ENCODE measurements around the gene IGBP1.
"Not testable (repeated sequence)": the region's sequence is repeated elsewhere in the genome, so short reads cannot be mapped to it uniquely, and the experiment has no call there.

Gene IGBP1

GRCh38 chrX:70133303-70134115 is at the start of gene IGBP1:
IGBP1 (plus strand) TSS chrX:70133447; CDS start chrX:70133948, 501 bp downstream.
- DNase-seq: peak; percentile 8 to 61 (median 45)

DNA sequence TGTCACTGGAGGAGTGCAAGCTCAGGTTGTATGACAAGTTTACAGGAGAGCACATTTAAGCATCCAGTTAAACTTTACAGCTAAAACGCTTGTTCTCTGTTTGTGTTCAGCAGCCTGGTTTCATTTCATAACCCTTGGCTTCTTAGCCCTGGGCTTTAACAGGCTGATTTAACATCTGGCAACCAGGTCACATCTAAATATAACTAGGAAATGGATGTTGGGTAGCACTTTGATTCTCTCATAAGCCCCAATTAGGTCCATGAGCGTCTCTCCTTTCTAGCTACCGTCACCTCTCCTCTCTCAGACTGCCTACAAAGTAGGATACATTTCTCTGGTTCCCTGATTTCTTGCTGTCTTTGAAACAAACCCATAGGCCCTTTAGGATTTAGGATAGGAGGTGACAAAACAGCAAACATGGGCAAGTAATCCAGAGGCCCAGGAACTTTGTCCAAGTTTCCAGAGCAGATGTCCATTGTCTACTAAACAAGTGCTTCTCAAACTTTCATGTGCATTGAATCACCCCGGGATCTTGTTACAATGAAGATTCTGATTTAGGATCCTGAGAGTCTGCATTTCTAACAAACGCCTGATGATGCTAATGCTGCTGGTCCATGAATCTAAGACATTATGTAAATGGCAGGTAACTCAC is 48.5 kb upstream of the IGBP1 start:
- DNase-seq: no peak

DNA sequence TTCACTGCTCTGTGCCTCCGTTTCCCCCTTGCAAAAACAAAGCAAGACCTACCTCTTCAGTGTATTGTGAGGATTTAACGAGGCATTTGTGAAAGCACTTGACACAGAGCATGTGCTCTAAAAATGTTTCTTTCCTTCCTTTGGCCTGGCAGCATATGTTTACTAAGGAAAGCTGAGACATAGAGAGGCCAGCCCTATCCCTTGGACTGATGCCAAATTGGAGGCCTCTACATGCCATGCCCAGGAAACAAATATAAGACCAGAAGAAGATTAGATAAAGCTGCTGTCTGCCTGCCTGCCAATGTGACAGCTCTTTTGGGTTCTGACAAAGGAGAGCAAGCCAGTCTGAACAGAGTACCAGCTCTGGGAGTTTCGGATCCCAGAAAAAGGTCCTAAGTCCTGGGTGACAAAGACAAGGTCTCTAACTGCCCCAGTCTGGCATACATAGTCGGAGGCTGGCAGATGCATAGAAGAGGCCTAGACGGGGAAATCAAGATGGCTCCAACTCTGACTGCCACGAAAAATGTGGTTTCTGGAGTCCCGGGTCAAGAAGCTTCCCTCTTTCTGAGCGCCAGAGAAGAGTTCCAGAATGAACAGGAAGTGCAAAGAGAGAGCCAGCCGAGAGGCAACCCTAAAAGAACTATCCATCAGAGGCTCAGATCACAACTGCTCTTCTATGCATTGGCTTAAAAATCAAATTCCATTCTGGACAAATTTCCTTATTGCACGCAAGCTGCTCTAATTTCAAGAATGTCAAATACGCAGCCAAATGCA is 45.2 kb upstream of the IGBP1 start:
- no peak for DNase-seq

DNA sequence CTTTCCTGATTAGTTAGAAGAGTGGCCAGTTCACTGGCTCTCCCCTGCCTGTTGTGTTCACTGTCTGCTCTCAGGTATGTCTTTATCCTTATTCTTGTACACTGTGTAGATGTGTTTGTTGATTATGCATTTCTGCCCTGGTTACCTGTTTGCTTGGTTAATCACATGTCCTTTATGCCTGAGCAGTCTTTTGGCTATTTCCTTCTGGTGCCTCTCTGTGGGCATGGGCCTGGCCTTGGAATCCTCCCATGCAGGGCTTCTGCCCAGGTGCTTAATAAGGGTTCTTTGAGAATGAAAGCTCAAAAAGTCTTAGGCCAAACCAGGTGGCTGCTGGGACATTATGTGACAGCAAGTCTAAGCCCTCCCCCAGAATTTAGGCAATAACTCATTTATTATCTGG is 44.5 kb upstream of the IGBP1 start:
- DNase-seq: no peak

DNA sequence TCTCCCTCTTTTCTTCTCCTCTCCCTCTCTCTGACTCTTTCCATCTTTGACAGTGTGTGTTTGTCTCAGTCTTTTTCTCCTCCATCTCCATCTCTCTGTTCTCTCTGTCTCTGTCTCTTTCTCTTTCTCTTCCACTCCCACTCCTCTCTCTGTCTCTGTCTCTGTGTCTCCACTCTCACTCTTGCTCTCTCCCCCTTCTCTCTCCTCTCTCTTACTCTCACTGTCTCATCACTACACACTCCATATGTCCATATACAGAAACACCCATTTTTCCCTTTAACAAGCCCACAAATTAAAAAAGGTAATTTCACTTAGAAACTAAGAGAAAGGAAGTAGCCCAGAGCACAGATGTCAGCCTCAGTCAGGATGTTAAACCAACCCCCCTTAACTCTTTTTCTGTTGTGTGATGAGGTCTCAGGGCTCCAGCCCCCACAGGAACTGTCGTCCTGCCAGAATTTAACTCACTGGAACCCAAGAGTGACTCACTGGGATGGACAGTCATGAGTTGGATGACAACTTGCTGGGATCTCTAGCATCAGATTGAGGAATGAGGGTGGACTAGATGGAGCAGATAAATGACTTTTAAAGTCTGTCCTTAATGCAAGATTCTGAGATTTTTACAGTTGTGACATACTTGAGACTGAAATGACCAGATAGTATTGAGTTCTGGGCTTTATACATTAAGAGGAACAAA is 43.5 kb upstream of the IGBP1 start:
- no peak for DNase-seq

DNA sequence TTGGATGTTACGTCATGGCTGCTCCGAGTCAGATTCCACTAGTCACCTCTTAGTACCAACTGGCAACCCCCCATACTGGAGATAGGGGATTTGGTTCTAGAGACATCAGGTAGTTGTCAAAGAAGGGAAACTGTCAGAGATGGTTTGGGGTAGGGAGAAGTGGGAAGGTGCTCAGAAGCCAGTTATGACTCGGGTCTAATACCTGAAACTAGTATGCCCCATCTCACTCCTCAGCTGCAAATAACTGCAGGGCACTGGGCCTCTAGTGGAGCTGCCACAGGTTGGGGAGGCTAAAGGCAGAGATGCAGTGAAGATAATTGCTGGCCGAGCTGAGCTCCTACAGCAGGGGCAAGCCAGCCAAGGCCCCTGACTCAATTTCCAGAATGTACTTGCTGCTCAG is 41.0 kb upstream of the IGBP1 start:
- DNase-seq: no peak

DNA sequence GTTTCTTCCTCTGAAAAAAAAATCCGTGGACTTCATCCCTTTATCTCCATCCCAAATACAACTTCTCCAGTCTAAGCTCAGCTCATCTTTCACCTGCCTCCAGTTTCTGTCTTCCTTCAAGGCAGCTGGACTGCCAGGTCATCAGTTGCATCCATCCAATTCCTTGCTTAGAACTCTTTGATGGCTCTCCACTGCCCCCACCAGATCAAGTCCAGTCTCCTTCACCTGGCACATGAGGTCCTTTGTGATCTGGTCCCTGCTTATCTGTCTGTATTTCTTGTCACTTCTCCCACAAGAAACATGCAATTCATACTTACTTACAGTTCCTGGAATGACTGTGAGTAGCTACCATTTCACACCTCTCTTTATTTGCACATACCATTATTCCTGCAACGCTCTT is 37.2 kb upstream of the IGBP1 start:
- DNase-seq: no peak

DNA sequence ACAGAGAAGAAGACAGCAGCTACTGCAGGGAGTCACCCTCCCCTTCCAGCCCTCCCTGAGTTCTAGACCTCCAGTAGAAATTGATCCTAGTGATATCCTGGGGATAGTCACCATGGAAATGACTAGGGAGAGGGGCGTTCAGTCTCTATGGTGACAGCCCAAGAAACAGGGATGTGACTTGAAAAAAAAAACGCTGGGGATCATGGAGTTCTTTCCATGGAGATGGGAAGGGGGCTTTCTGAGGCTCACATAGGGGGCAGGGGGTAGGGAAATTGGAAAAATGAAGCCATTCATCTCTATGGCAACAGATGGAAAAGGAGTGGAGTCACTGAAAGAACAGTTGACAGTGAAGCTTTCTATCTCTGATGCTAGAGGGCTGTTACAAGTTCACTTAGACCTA is 28.0 kb upstream of the IGBP1 start:
- DNase-seq: no peak

- not testable (repeated sequence) for DNase-seq
These were observed 21.7 kb upstream of the IGBP1 start for GRCh38 chrX:70111436-70112026.

- DNase-seq: no peak
These were observed 15.5 kb upstream of the IGBP1 start for GRCh38 chrX:70117738-70118137.

DNA sequence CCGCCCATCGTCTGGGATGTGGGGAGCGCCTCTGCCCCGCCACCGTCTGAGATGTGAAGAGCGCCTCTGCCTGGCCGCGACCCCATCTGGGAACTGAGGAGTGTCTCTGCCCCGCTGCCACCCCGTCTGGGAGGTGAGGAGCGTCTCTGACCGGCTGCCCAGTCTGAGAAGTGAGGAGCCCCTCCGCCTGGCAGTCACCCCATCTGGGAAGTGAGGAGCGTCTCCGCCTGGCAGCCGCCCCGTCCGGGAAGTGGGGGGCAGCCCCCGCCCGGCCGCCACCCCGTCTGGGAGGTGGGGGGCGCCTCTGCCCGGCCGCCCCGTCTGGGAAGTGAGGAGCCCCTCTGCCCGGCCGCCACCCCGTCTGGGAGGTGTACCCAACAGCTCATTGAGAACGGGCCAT is 10.2 kb upstream of the IGBP1 start:
- not testable (repeated sequence) for DNase-seq

DNA sequence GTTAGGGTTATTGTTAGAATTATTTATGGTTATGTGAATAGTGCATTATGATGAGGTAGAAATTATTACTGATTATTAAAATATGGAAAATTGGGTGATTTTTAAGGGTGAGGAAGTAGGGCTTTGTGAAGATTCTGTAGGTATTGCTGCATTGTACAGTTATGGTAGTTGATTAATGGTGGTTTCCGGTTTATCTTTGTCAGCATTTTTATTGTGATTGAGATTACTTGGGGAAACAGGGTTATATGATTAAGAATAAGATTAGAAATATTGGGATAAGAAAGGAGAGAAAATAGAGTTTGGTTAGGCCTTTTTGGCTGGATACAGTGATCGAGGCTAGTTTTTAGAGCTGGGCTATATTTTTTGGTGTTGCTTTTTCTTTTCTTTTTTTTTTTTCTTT is 8.6 kb upstream of the IGBP1 start:
- no peak for DNase-seq

GRCh38 chrX:70128071-70128470 is 5.2 kb upstream of the IGBP1 start:
- no peak for DNase-seq

DNA sequence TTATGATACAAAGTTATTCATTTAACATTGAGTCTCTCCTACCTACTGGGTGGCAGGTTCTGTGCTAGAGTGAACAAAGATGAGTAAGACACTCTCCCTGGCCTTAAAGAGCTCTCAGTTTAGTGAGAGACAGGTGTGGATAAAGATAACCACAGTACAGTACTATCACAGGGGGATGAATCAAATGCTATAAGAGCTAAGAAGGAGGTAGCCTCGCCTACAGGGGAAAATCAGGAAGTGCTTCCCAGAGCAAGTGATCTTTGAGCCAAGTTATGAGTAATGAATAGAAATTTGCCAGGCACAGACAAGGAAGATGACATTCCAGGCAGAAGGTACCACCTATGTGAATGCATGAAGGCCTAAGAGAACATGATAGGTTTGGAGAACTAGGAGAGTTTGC is 3.4 kb upstream of the IGBP1 start:
- no peak for DNase-seq

DNA sequence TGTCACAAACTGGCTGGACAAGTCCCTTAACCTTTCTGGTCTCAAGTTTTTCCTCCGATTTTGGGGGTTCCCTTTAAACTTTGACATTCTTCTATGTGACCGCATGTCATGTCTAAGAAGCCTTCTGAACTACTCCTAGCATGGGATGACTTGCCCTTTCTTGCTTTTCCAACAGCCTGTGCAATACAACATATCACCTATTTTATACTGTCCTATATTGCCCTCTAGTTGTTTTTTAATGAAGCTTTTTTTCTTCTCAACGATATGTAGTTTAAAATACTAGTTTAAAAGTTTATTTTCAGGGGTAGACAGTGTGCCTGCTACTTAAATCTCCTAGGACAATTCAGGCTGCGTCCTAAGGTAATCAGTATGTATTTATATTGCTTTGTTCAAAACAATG is 1.0 kb upstream of the IGBP1 start:
- no peak for DNase-seq

- no peak for DNase-seq
These were observed 357 bp upstream of the IGBP1 start for GRCh38 chrX:70132877-70133302.

DNA sequence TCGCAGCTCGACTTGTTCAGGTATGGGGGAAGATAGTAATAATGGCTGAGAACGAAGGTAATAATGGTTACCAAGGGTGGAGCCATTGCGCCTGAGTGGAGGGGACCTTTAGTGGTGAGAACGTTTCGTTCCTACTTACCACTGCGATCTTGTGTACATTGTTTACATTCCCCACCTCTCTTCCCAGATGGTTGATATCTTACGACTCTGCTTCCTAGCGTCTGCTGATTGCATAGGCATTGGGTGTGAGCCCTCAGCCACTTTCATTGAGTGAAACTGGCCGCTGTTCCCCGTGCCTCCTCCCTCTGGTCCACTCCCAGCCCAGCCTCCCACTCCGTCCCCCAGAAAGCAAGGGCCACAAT is 850 bp downstream of the IGBP1 start:
- DNase-seq: no peak

- no peak for DNase-seq
These were observed 5.4 kb downstream of the IGBP1 start for GRCh38 chrX:70138622-70139021.

GRCh38 chrX:70139736-70140135 is 6.5 kb downstream of the IGBP1 start:
- no peak for DNase-seq

DNA sequence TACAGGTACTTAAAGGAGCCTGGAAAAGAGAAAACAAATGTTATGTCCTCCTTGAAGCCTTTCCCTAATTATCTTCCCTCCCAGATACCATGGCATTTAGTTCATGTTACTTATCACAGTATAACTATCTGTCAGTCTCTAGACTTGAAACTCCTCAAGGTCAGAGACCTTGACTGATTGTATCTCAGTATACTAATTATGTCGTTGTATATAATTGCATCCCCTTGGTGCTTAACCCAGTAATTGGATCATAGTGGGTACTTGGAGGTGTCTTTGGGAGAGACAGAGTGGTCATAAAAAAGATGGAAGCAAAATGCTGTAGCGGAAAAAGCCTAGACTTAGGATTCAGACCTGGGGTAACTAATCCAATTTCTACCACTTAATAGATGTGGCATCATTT is 8.1 kb downstream of the IGBP1 start:
- DNase-seq: no peak

- DNase-seq: no peak
These were observed 33.6 kb downstream of the IGBP1 start for GRCh38 chrX:70166601-70167590.
